ENCODE measurements around the gene RETNLB.

Gene RETNLB

GRCh38 chr3:108742929-108743328, 14.3 kb downstream of the RETNLB start:
- Histone ChIP-seq H3K9me3 (no peaks in the 10 kb centered on the region), H3K36me3 (no peaks in the 10 kb centered on the region), H4K20me1 (no peaks in the 10 kb centered on the region), H3K4me1 (no peaks in the 10 kb centered on the region), H3K27me3 (no peaks in the 10 kb centered on the region), H3K4me3 (no peak overlapping the region), H3K27ac (no peak overlapping the region), H3K4me2 (no peak overlapping the region), H3K9ac (no peak overlapping the region)
- TF ChIP-seq Cebpa-rat (IDR thresholded peaks at IDR 0.05), result no peak

GRCh38 chr3:108736821-108737220, 20.4 kb downstream of the RETNLB start:
- no peak for TF ChIP-seq Cebpa-rat (IDR thresholded peaks at IDR 0.05)
- Histone ChIP-seq H3K27me3 (no peaks in the 10 kb centered on the region), H3K9me3 (no peaks in the 10 kb centered on the region), H3K9ac (no peak overlapping the region), H3K4me3 (no peak overlapping the region), H3K27ac (no peak overlapping the region), H3K4me1 (no peaks in the 10 kb centered on the region), H3K4me2 (no peak overlapping the region), H3K36me3 (no peaks in the 10 kb centered on the region), H4K20me1 (no peaks in the 10 kb centered on the region)

GRCh38 chr3:108728934-108729333, 28.3 kb downstream of the RETNLB start:
- H3K36me3 ChIP-seq, result no peaks in the 10 kb centered on the region
- H3K9ac ChIP-seq, result no peak overlapping the region
- H3K27ac ChIP-seq, result no peak overlapping the region
- H3K4me3 ChIP-seq, result no peak overlapping the region
- no peaks in the 10 kb centered on the region for H3K27me3 ChIP-seq
- H3K4me2 ChIP-seq, result no peak overlapping the region
- H3K9me3 ChIP-seq, result no peaks in the 10 kb centered on the region
- peaks cover 6% of the 10 kb centered on the region for H3K4me1 ChIP-seq
- H4K20me1 ChIP-seq, result no peaks in the 10 kb centered on the region
- no peak for TF ChIP-seq Cebpa-rat (IDR thresholded peaks at IDR 0.05)

- Histone ChIP-seq H3K4me3 (no peak overlapping the region), H3K27me3 (no peaks in the 10 kb centered on the region), H3K36me3 (no peaks in the 10 kb centered on the region), H3K4me1 (peaks cover 9% of the 10 kb centered on the region), H3K9ac (no peak overlapping the region), H4K20me1 (no peaks in the 10 kb centered on the region), H3K9me3 (no peaks in the 10 kb centered on the region; the same call in 1 of the 2 replicates), H3K4me2 (no peak overlapping the region), H3K27ac (no peak overlapping the region)
- TF ChIP-seq Cebpa-rat (IDR thresholded peaks at IDR 0.05), result no peak
These were observed 29.1 kb downstream of the RETNLB start for GRCh38 chr3:108728105-108728504.

- Histone ChIP-seq H3K27ac (no peak overlapping the region), H3K4me3 (no peak overlapping the region), H3K27me3 (no peaks in the 10 kb centered on the region), H3K9ac (no peak overlapping the region), H3K4me2 (peak overlapping the region; percentile 23), H3K9me3 (no peaks in the 10 kb centered on the region; the same call in 1 of the 2 replicates), H3K36me3 (no peaks in the 10 kb centered on the region), H3K4me1 (peaks cover 9% of the 10 kb centered on the region), H4K20me1 (no peaks in the 10 kb centered on the region)
- TF ChIP-seq Cebpa-rat (IDR thresholded peaks at IDR 0.05), result no peak
These were observed 33.1 kb downstream of the RETNLB start for GRCh38 chr3:108724101-108724500.

GRCh38 chr3:108722724-108723123, 34.5 kb downstream of the RETNLB start:
- Histone ChIP-seq H3K36me3 (no peaks in the 10 kb centered on the region), H3K27ac (no peak overlapping the region), H4K20me1 (no peaks in the 10 kb centered on the region), H3K9ac (no peak overlapping the region), H3K4me2 (no peak overlapping the region), H3K4me3 (no peak overlapping the region), H3K4me1 (peaks cover 9% of the 10 kb centered on the region), H3K9me3 (no peaks in the 10 kb centered on the region; the same call in 1 of the 2 replicates), H3K27me3 (no peaks in the 10 kb centered on the region)
- TF ChIP-seq Cebpa-rat (IDR thresholded peaks at IDR 0.05), result no peak

GRCh38 chr3:108719178-108719806, 37.9 kb downstream of the RETNLB start:
- H3K9me3 ChIP-seq, result no peaks in the 10 kb centered on the region; the same call in 1 of the 2 replicates
- H3K9ac ChIP-seq, result no peak overlapping the region
- no peak overlapping the region for H3K4me3 ChIP-seq
- H3K27ac ChIP-seq, result no peak overlapping the region
- H4K20me1 ChIP-seq, result no peaks in the 10 kb centered on the region
- H3K36me3 ChIP-seq, result no peaks in the 10 kb centered on the region
- H3K4me2 ChIP-seq, result no peak overlapping the region
- peaks cover 6% of the 10 kb centered on the region for H3K4me1 ChIP-seq
- H3K27me3 ChIP-seq, result no peaks in the 10 kb centered on the region
- TF ChIP-seq Cebpa-rat (IDR thresholded peaks at IDR 0.05), result no peak

GRCh38 chr3:108718454-108718853, 38.8 kb downstream of the RETNLB start:
- Histone ChIP-seq H4K20me1 (no peaks in the 10 kb centered on the region), H3K9ac (no peak overlapping the region), H3K4me2 (no peak overlapping the region), H3K27me3 (no peaks in the 10 kb centered on the region), H3K36me3 (no peaks in the 10 kb centered on the region), H3K4me1 (no peaks in the 10 kb centered on the region), H3K27ac (no peak overlapping the region), H3K4me3 (no peak overlapping the region), H3K9me3 (no peaks in the 10 kb centered on the region; the same call in 1 of the 2 replicates)
- TF ChIP-seq Cebpa-rat (IDR thresholded peaks at IDR 0.05), result no peak

GRCh38 chr3:108713816-108714215, 43.4 kb downstream of the RETNLB start:
- Histone ChIP-seq H3K9me3 (no peaks in the 10 kb centered on the region), H4K20me1 (no peaks in the 10 kb centered on the region), H3K36me3 (no peaks in the 10 kb centered on the region), H3K4me2 (no peak overlapping the region), H3K4me3 (no peak overlapping the region), H3K27me3 (no peaks in the 10 kb centered on the region), H3K27ac (no peak overlapping the region), H3K9ac (no peak overlapping the region), H3K4me1 (no peaks in the 10 kb centered on the region)
- TF ChIP-seq Cebpa-rat (IDR thresholded peaks at IDR 0.05), result no peak

GRCh38 chr3:108713009-108713516, 44.1 kb downstream of the RETNLB start:
- no peaks in the 10 kb centered on the region for H3K36me3 ChIP-seq
- H3K4me3 ChIP-seq, result no peak overlapping the region
- H3K27me3 ChIP-seq, result no peaks in the 10 kb centered on the region
- no peaks in the 10 kb centered on the region for H3K9me3 ChIP-seq
- H3K9ac ChIP-seq, result no peak overlapping the region
- no peak for TF ChIP-seq Cebpa-rat (IDR thresholded peaks at IDR 0.05)
- no peaks in the 10 kb centered on the region for H4K20me1 ChIP-seq
- no peak overlapping the region for H3K27ac ChIP-seq
- H3K4me1 ChIP-seq, result no peaks in the 10 kb centered on the region
- no peak overlapping the region for H3K4me2 ChIP-seq
